Measurements from ENCODE around the gene FGF21. TPM values are rescaled to one million over a fixed set of nuclear protein-coding genes. Genes with fewer than 3 reads are reported as not detected.

FGF21 gene
- total RNA-seq, 4 donors from 2014 or later = not detected

GRCh38 chr19:48718711-48719231, 36.6 kb upstream of the FGF21 start:
- intact Hi-C loops (cut with DNase I) = no loop called here
- peaks cover 23 to 67% (median 41%) of the 10 kb centered on the region in 3 donors for H3K4me1 ChIP-seq
- H3K4me3 ChIP-seq = no peak overlapping the region

GRCh38 chr19:48719263-48720171, 35.8 kb upstream of the FGF21 start, which contains the start of gene MAMSTR:
TSS of gene MAMSTR (minus strand) at chr19:48719725. CDS start at chr19:48719031, 694 bp downstream.
- Histone ChIP-seq H3K36me3 (peaks cover 0 to 6% (median 0%) of the 10 kb centered on the region in 3 donors), H3K27ac (peak within 1 kb of the TSS; percentile 76 to 92 (median 90)), H3K9me3 (no peaks in the 10 kb centered on the region), H3K27me3 (no peaks in the 10 kb centered on the region), H3K4me1 (peaks cover 23 to 69% (median 46%) of the 10 kb centered on the region in 3 donors), H3K4me3 (peak within 1 kb of the TSS; percentile 40 to 75 (median 60))
- 69 to 80% methylated on average over 5 to 17 of the region's 33 CpGs for WGBS, 2 donors
- intact Hi-C loops (cut with DNase I) = no loop called here
- no peak for DNase-seq
- no peak for TF ChIP-seq CTCF (IDR thresholded peaks at IDR 0.05)

More at GRCh38 chr19:48718711-48719231, 36.6 kb upstream of the FGF21 start:
- WGBS, 2 donors = 66 to 80% methylated on average over 6 to 15 of the region's 15 CpGs
- H3K9me3 ChIP-seq = no peaks in the 10 kb centered on the region
- no peaks in the 10 kb centered on the region for H3K36me3 ChIP-seq
- peak overlapping the region in 2 of 4 donors; percentile 38 to 92 for H3K27ac ChIP-seq
- H3K27me3 ChIP-seq = no peaks in the 10 kb centered on the region
- no peak for TF ChIP-seq POLR2A (IDR thresholded peaks at IDR 0.05)
- no peak for TF ChIP-seq CTCF (IDR thresholded peaks at IDR 0.05)
- no peak for DNase-seq

GRCh38 chr19:48720251-48720612, 35.1 kb upstream of the FGF21 start:
- H3K4me3 ChIP-seq = peak overlapping the region in 3 of 4 donors; percentile 60 to 75 (median 60)
- peaks cover 16 to 69% (median 42%) of the 10 kb centered on the region in 3 donors for H3K4me1 ChIP-seq
- 30 to 39% methylated on average over 6 to 12 of the region's 12 CpGs for WGBS, 2 donors
- peaks cover 0 to 6% (median 0%) of the 10 kb centered on the region in 3 donors for H3K36me3 ChIP-seq
- H3K27me3 ChIP-seq = no peaks in the 10 kb centered on the region
- peak overlapping the region; percentile 76 to 92 (median 90) for H3K27ac ChIP-seq
- no peak for TF ChIP-seq POLR2A (IDR thresholded peaks at IDR 0.05)
- no peak for TF ChIP-seq CTCF (IDR thresholded peaks at IDR 0.05)
- no peak for DNase-seq
- intact Hi-C loops (cut with DNase I) = no loop called here
- H3K9me3 ChIP-seq = no peaks in the 10 kb centered on the region

- peaks cover 10 to 69% (median 37%) of the 10 kb centered on the region in 3 donors for H3K4me1 ChIP-seq
- WGBS, 2 donors = 12 to 13% methylated on average over 17 to 18 of the region's 42 CpGs
Measured at GRCh38 chr19:48720613-48721296, 34.6 kb upstream of the FGF21 start.

More at GRCh38 chr19:48720613-48721296, 34.6 kb upstream of the FGF21 start:
- DNase-seq = peak; percentile 83
- intact Hi-C loops (cut with DNase I) = no loop called here
- Histone ChIP-seq H3K36me3 (peaks cover 0 to 6% (median 0%) of the 10 kb centered on the region in 3 donors), H3K27me3 (no peaks in the 10 kb centered on the region), H3K27ac (peak overlapping the region; percentile 76 to 92 (median 90)), H3K9me3 (no peaks in the 10 kb centered on the region), H3K4me3 (peak overlapping the region; percentile 40 to 75 (median 60))
- TF ChIP-seq CTCF (IDR thresholded peaks at IDR 0.05) (no peak), POLR2A (IDR thresholded peaks at IDR 0.05) (no peak)

Measured in esophagus squamous epithelium (tissue), 5 donors.